OCI-LY7 (cell line): Measurements from ENCODE around the gene TAS2R41.

ENCODE experiments used
- CTCF ChIP-seq: fragments of 200-600 bp; sonication (generic); conservative IDR thresholded peaks from 2 replicates; pipeline ENCODE4 v1.5.1; 2014; ENCODE audit warnings: mild to moderate bottlenecking, antibody characterized with exemption, low read length, moderate library complexity, mixed read lengths
- EZH2phosphoT487 ChIP-seq: fragments of 200-600 bp; sonication (generic); IDR thresholded peaks from 2 replicates; pipeline ENCODE4 v1.6.1; 2018; ENCODE audit warnings: low read depth, borderline replicate concordance, mild to moderate bottlenecking, mixed run types, antibody characterized with exemption, low read length, moderate library complexity, mixed read lengths

- TF ChIP-seq CTCF (no peak), EZH2phosphoT487 (no peak)
Measured at GRCh38 chr7:143497008-143497795, 19.5 kb downstream of the TAS2R41 start.
